Erythroblast (primary cell): ENCODE data around the gene RPUSD3.

Experiments used
- GATA1 ChIP-seq: IDR thresholded peaks from 2 replicates; pipeline ENCODE4 v1.6.1; 2011; ENCODE audit warnings: low read depth, mild to moderate bottlenecking, control low read depth, low read length, moderate library complexity
- POLR2A ChIP-seq: IDR thresholded peaks from 2 replicates; pipeline ENCODE4 v1.6.1; 2011; ENCODE audit warnings: mild to moderate bottlenecking, low read length

GRCh38 chr3:9807981-9808344, 35.8 kb downstream of the RPUSD3 start:
- TF ChIP-seq POLR2A (no peak), GATA1 (no peak)
